GM21447 (cell line): ENCODE data around the gene PARP11.
A peak's percentile ranks its signal among the peaks of the same experiment; 100 is the strongest.

Experiments
- ATAC-seq: cut with Tn5 transposase; IDR thresholded peaks from one replicate; pipeline ENCODE4 v1.9.1; 2021; ENCODE audit not compliant: unreplicated experiment

PARP11 gene

GRCh38 chr12:3872800-3873636 lies at the start of gene PARP11:
TSS of gene PARP11 (minus strand) at chr12:3873399. CDS start at chr12:3873229, 170 bp downstream.
- peak; percentile 92 for ATAC-seq

DNA sequence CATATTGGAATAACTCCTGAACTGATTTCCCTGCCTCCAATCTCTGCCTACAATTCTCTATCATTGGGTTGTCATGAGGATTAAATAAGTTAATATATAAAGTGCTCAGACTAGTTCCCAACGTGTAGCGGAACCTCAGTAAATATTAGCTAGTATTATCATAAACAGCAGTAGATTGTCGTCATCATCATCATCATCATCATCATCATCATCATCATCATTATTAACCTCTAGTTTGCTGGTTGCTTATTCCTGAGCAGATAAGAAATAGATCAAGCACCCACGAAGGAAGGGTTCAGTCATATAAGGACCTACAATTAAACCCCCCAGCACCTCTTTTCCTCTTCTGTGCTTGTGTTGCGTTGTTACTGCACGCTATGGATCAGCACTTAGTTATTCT lies 48.8 kb upstream of the PARP11 start:
- ATAC-seq = no peak

DNA sequence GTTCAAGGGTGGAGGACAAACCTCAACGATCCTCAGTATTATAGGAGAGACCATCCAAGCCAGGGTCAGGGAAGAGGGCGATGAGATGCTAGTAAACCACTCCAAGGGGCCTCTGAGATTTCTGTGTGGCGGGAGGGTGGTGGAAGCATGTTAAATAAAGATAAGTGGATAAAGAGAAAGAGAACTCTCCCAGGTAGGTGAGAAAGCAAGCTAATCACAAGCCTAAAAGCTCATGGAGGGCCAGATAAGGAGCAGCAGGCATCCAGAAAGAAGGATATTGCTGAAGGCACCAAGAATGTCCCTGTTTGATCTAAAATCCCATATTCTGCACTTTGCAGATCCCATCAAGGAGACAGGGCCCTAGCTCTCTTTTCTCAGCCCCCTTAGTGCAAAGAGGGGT lies 48.3 kb upstream of the PARP11 start:
- no peak for ATAC-seq

GRCh38 chr12:3921151-3921471 lies 47.9 kb upstream of the PARP11 start:
- ATAC-seq = no peak

GRCh38 chr12:3920351-3921150 lies 47.4 kb upstream of the PARP11 start:
- no peak for ATAC-seq

- ATAC-seq = no peak
These were observed 40.1 kb upstream of the PARP11 start for GRCh38 chr12:3913278-3913677.

DNA sequence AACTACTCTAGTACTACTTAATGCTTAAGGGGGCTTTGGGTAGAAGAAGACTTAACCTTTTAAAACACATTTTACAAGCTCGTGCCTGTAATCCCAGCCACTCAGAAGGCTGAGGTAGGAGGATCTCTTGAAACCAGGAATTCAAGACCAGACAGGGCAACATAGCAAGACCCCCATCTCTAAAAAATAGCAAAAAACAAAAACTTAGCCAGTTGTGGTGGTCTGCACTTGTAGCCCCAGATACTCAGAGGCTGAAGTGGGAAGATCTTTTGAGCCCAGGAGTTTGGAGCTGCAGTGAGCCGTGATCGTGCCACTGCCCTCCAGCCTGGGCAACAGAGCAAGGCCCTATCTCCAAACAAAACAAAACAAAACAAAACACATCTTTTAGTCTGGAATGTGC lies 39.7 kb upstream of the PARP11 start:
- no peak for ATAC-seq

- ATAC-seq = no peak
These were observed 38.2 kb upstream of the PARP11 start for GRCh38 chr12:3911409-3911808.

GRCh38 chr12:3905664-3906063 lies 32.5 kb upstream of the PARP11 start:
- no peak for ATAC-seq

DNA sequence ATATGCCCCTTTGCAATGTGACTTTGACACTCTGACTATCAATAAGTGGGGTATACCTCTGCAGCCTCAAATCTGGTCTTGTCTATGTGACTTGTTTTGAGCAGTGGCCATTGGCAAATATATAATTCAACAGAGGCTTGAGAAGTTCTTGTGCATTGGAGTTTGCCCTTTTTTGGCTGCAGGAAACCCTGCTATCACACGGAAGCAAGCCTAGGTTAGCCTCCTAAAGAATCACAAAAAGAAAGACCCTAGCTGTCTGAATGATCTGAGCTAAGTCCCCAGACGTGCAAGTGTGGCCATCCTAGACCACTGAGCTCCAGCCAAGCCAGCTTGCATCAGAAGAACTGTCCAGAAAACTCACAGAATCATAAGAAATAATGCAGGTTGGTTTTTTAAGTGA lies 31.8 kb upstream of the PARP11 start:
- ATAC-seq = no peak

DNA sequence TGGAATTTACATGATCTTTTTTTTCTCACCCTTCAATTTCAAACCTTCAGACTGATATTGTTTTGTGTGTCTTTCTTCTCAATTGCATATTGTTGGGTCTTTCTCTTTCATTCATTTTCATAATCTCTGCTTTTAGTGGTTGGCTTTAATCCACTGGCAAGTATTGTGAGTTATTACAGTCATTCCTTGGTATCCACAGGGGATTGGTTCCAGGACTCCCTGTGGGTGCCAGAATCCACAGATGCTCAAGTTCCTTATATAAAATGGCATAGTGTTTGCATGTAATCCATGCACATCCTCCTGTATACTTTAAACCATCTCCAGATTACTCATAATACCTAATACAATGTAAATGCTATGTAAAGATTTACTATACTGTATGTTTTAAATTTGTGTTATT lies 29.7 kb upstream of the PARP11 start:
- ATAC-seq = no peak

- no peak for ATAC-seq
These were observed 27.9 kb upstream of the PARP11 start for GRCh38 chr12:3901116-3901515.

GRCh38 chr12:3898756-3899155 lies 25.6 kb upstream of the PARP11 start:
- no peak for ATAC-seq

GRCh38 chr12:3897371-3897971 lies 24.3 kb upstream of the PARP11 start:
- ATAC-seq = no peak

DNA sequence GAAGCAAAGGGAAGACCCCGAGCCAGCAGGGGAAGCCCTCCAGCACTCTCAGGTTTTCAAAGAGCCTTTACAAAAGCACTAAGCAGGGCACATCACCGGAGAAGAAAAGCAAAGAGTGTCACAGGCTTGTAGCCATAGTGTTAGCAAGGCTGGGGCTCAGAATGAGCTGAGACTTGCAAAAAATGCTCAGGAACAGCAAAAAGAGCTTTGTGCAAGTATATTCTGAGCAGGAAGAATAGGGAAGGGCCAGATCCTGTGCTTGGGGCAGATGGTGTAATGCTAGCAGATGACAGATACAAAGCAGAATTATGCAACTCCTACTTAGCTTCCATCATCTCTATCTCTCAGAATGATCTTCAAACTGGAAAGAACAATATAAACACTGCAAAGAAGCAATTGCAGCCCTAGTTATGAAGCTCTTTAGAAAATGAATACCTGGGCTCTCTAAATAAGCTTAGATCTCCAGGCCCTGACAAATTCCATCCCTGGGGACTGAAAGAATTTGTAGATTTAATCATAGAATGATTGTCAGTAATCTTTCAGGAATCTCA lies 23.7 kb upstream of the PARP11 start:
- no peak for ATAC-seq

DNA sequence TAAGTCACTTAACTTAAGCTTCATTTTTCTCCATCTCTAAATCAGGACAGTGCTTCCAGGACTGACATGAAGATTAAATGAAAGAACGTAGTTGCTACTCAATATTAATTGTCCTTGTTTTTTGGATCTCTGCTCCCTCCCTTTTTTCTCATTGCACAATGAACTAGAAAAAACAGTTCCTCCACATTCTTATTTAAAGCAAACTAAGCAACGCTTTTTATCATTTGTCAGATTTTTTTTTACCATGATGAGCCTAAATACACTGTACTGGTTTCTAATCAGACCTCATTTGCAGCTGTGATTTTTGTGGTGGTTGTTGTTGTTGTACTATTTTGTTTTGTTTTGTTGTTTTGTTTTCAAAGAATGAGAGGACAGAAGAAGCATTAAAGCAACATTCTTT lies 23.2 kb upstream of the PARP11 start:
- no peak for ATAC-seq

DNA sequence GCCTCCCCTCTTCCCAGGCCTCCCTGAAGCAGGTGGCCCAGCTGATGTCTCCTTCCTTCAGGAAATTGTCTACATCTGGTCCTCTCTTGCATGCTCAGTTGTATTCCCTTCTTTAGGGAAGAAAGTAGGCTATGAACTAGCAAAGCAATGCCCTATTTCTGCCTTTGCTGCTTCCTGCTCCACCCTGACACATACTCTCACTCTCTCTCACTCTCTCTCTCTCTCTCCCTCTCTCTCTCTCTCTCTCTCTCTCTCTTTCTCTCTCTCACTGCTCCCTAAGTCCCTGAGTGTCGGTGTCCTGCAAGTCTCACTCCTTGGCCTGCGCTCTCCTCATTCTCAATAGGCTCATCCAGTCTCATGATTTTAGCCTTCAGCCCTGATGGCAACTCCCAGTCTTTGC lies 19.4 kb upstream of the PARP11 start:
- ATAC-seq = no peak

DNA sequence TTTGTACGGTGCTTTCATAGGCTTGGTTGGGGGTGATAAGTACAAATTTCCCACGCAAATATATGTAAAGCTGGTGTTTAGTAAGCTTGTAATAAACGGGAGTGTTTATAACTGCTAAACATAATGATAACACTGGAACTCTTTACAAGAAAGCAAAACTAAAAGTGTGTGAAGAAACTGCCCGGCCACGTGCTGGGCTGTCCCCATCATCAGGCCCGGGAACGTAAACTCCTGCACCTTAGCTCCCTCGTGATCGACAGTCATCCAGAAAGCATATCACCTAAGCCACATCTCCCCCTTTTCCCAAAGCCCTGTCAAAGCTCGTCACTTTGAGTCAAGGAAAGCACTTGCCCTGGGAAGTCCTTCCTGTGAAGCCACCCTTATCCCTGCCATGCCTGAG lies 18.0 kb upstream of the PARP11 start:
- ATAC-seq = no peak

- no peak for ATAC-seq
These were observed 15.5 kb upstream of the PARP11 start for GRCh38 chr12:3888659-3889058.

DNA sequence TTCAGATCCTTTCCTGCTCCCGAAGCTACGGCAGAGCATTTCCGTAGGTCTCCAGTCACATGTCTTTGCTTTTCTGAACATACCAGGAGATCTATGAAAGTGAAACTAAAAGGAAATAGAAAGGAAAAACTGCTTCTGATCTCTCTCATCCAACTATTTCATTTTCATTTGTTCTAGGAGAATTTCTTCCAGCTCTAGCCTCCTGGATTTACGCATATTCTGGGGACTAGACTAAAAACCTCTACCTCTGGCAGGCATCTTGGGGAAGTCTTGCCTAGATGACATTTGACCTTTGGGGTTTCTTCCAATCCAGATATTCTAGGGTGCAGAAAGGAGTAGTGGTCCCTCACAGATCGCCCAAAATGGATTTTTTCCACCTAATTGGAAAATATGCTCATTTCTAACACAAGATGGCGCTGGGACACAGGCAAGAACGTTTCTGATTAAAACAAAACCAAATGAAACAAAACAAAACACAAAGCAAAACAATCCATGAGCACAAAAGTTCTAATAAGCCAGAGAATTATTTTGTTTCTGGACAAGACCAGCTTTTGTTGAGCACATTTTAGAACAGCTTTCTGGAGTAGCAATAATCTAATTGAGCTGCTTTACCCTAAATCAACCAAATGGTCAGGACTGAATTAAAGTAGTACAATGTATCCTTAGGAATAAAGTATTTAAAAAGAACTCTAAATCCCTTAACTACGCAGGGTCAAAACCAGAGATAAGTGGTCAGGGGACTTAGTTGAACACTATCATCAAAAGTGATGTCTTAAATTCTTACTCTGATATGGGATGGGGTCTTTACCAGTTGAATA lies 12.3 kb upstream of the PARP11 start:
- ATAC-seq = no peak

DNA sequence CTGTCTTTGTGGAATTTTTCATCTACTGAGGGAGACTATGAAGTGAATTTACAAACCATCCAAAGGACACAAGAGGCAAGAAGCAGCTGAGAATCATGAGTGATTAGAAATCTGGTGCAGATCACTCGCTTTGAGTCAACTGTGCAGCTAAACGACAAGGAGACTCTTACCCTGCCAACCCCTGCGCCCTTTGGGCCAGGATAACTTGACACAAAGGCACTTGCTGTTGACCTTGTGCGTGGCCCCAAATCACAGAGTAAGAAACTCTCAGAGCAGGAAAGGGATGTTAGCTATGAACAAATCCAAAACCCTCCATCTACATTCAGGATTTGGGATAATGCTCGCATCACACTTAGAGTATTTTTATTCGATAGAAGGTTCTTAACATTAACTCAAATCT lies 11.5 kb upstream of the PARP11 start:
- no peak for ATAC-seq
